ENCODE data around the gene PLXNA4. TPM values are rescaled to one million over a fixed set of nuclear protein-coding genes. Genes with fewer than 3 reads are reported as not detected.

PLXNA4 gene
- total and polyA plus RNA-seq, 5 donors, result 5.7 to 19.3 (median 16.0) TPM

GRCh38 chr7:132261327-132262159 is 314.7 kb downstream of the PLXNA4 start:
- 81% methylated on average over 10 of the region's 10 CpGs for WGBS
- ATAC-seq (no peak), DNase-seq (no peak)
- H3K9me3 ChIP-seq (ENCODE audit: control insufficient read depth, low read length), result no peaks in the 10 kb centered on the region
- intact Hi-C loops (cut with DNase I), result no loop called here
- no peaks in the 10 kb centered on the region for H3K27me3 ChIP-seq (ENCODE audit: control insufficient read depth, insufficient read depth)
- H3K4me1 ChIP-seq (ENCODE audit: control insufficient read depth, insufficient read depth, low read length), result peaks cover 7% of the 10 kb centered on the region
- H3K4me3 ChIP-seq (ENCODE audit: low read length), result no peak overlapping the region
- H3K27ac ChIP-seq (ENCODE audit: low read length), result no peak overlapping the region

- intact Hi-C loops (cut with DNase I), result loop anchor here in 2 of 4 donors (10.0 kb wide), 2 partner anchors 253 to 263 kb away; no protein-coding TSS in a partner anchor
- Histone ChIP-seq H3K27ac (ENCODE audit: low read length) (no peak overlapping the region), H3K9me3 (ENCODE audit: control insufficient read depth, low read length) (no peaks in the 10 kb centered on the region), H3K4me3 (ENCODE audit: low read length) (no peak overlapping the region), H3K4me1 (ENCODE audit: control insufficient read depth, insufficient read depth, low read length) (peaks cover 7% of the 10 kb centered on the region), H3K27me3 (ENCODE audit: control insufficient read depth, insufficient read depth) (no peaks in the 10 kb centered on the region)
- DNase-seq, result peak; percentile 33 to 85 (median 74)
- ATAC-seq, result peak in 1 of 2 donors; percentile 23
- WGBS, result 83% methylated on average over 7 of the region's 7 CpGs
Observed at GRCh38 chr7:132258231-132258630, 318.0 kb downstream of the PLXNA4 start.

GRCh38 chr7:132257253-132257652 is 319.0 kb downstream of the PLXNA4 start:
- H3K9me3 ChIP-seq (ENCODE audit: control insufficient read depth, low read length), result no peaks in the 10 kb centered on the region
- peaks cover 7% of the 10 kb centered on the region for H3K4me1 ChIP-seq (ENCODE audit: control insufficient read depth, insufficient read depth, low read length)
- ATAC-seq (peak; percentile 27 to 64), DNase-seq (no peak)
- no peaks in the 10 kb centered on the region for H3K27me3 ChIP-seq (ENCODE audit: control insufficient read depth, insufficient read depth)
- 74% methylated on average over 1 of the region's 1 CpG for WGBS
- intact Hi-C loops (cut with DNase I), result loop anchor here in 2 of 4 donors (10.0 kb wide), 2 partner anchors 252 to 262 kb away; no protein-coding TSS in a partner anchor
- H3K27ac ChIP-seq (ENCODE audit: low read length), result no peak overlapping the region
- no peak overlapping the region for H3K4me3 ChIP-seq (ENCODE audit: low read length)

- Histone ChIP-seq H3K27ac (ENCODE audit: low read length) (no peak overlapping the region), H3K4me1 (ENCODE audit: control insufficient read depth, insufficient read depth, low read length) (peaks cover 7% of the 10 kb centered on the region), H3K27me3 (ENCODE audit: control insufficient read depth, insufficient read depth) (no peaks in the 10 kb centered on the region), H3K4me3 (ENCODE audit: low read length) (no peak overlapping the region), H3K9me3 (ENCODE audit: control insufficient read depth, low read length) (no peaks in the 10 kb centered on the region)
- ATAC-seq (peak in 1 of 2 donors; percentile 37), DNase-seq (no peak)
- intact Hi-C loops (cut with DNase I), result loop anchor here in 2 of 4 donors (10.0 kb wide), 2 partner anchors 252 to 262 kb away; no protein-coding TSS in a partner anchor
- WGBS, result 74% methylated on average over 6 of the region's 6 CpGs
Observed at GRCh38 chr7:132256721-132257212, 319.5 kb downstream of the PLXNA4 start.

GRCh38 chr7:132255898-132256297 is 320.4 kb downstream of the PLXNA4 start:
- 24% methylated on average over 6 of the region's 6 CpGs for WGBS
- Histone ChIP-seq H3K4me1 (ENCODE audit: control insufficient read depth, insufficient read depth, low read length) (peaks cover 9% of the 10 kb centered on the region), H3K27ac (ENCODE audit: low read length) (no peak overlapping the region), H3K4me3 (ENCODE audit: low read length) (no peak overlapping the region), H3K27me3 (ENCODE audit: control insufficient read depth, insufficient read depth) (no peaks in the 10 kb centered on the region), H3K9me3 (ENCODE audit: control insufficient read depth, low read length) (no peaks in the 10 kb centered on the region)
- intact Hi-C loops (cut with DNase I), result loop anchor here in 2 of 4 donors (10.0 kb wide), 2 partner anchors 251 to 261 kb away; no protein-coding TSS in a partner anchor
- peak; percentile 57 to 76 (median 73) for DNase-seq
- peak; percentile 47 to 65 for ATAC-seq

GRCh38 chr7:132255115-132255797 is 321.0 kb downstream of the PLXNA4 start:
- DNase-seq (no peak), ATAC-seq (no peak)
- Histone ChIP-seq H3K4me1 (ENCODE audit: control insufficient read depth, insufficient read depth, low read length) (peaks cover 9% of the 10 kb centered on the region), H3K9me3 (ENCODE audit: control insufficient read depth, low read length) (no peaks in the 10 kb centered on the region), H3K27me3 (ENCODE audit: control insufficient read depth, insufficient read depth) (no peaks in the 10 kb centered on the region), H3K27ac (ENCODE audit: low read length) (no peak overlapping the region), H3K4me3 (ENCODE audit: low read length) (no peak overlapping the region)
- intact Hi-C loops (cut with DNase I), result loop anchor here in 2 of 4 donors (10.0 kb wide), 2 partner anchors 250 to 260 kb away; no protein-coding TSS in a partner anchor
- WGBS, result 85% methylated on average over 3 of the region's 3 CpGs

GRCh38 chr7:132254455-132254854 is 321.8 kb downstream of the PLXNA4 start:
- Histone ChIP-seq H3K27ac (ENCODE audit: low read length) (no peak overlapping the region), H3K9me3 (ENCODE audit: control insufficient read depth, low read length) (no peaks in the 10 kb centered on the region), H3K4me1 (ENCODE audit: control insufficient read depth, insufficient read depth, low read length) (peaks cover 9% of the 10 kb centered on the region), H3K27me3 (ENCODE audit: control insufficient read depth, insufficient read depth) (no peaks in the 10 kb centered on the region), H3K4me3 (ENCODE audit: low read length) (no peak overlapping the region)
- 91% methylated on average over 12 of the region's 12 CpGs for WGBS
- ATAC-seq, result no peak
- intact Hi-C loops (cut with DNase I), result loop anchor here in 2 of 4 donors (10.0 kb wide), 2 partner anchors 250 to 260 kb away; no protein-coding TSS in a partner anchor
- DNase-seq, result no peak

GRCh38 chr7:132252793-132253100 is 323.5 kb downstream of the PLXNA4 start:
- 58% methylated on average over 2 of the region's 2 CpGs for WGBS
- ATAC-seq (no peak), DNase-seq (no peak)
- intact Hi-C loops (cut with DNase I), result loop anchor here in 2 of 4 donors (10.0 kb wide), 2 partner anchors 248 to 258 kb away; no protein-coding TSS in a partner anchor
- Histone ChIP-seq H3K27me3 (ENCODE audit: control insufficient read depth, insufficient read depth) (no peaks in the 10 kb centered on the region), H3K27ac (ENCODE audit: low read length) (no peak overlapping the region), H3K4me3 (ENCODE audit: low read length) (no peak overlapping the region), H3K4me1 (ENCODE audit: control insufficient read depth, insufficient read depth, low read length) (peaks cover 9% of the 10 kb centered on the region), H3K9me3 (ENCODE audit: control insufficient read depth, low read length) (no peaks in the 10 kb centered on the region)

- 32% methylated on average over 5 of the region's 5 CpGs for WGBS
- no peaks in the 10 kb centered on the region for H3K27me3 ChIP-seq (ENCODE audit: control insufficient read depth, insufficient read depth)
- H3K27ac ChIP-seq (ENCODE audit: low read length), result no peak overlapping the region
- ATAC-seq, result peak; percentile 86 to 89
- H3K9me3 ChIP-seq (ENCODE audit: control insufficient read depth, low read length), result no peaks in the 10 kb centered on the region
- H3K4me3 ChIP-seq (ENCODE audit: low read length), result no peak overlapping the region
- peak; percentile 83 to 92 (median 90) for DNase-seq
- intact Hi-C loops (cut with DNase I), result loop anchor here in 2 of 4 donors (10.0 kb wide), 2 partner anchors 246 to 256 kb away; no protein-coding TSS in a partner anchor
- H3K4me1 ChIP-seq (ENCODE audit: control insufficient read depth, insufficient read depth, low read length), result peaks cover 2% of the 10 kb centered on the region
Observed at GRCh38 chr7:132251327-132251659, 325.0 kb downstream of the PLXNA4 start.

- no peak for DNase-seq
- Histone ChIP-seq H3K4me3 (ENCODE audit: low read length) (no peak overlapping the region), H3K4me1 (ENCODE audit: control insufficient read depth, insufficient read depth, low read length) (peaks cover 2% of the 10 kb centered on the region), H3K9me3 (ENCODE audit: control insufficient read depth, low read length) (no peaks in the 10 kb centered on the region), H3K27ac (ENCODE audit: low read length) (no peak overlapping the region), H3K27me3 (ENCODE audit: control insufficient read depth, insufficient read depth) (no peaks in the 10 kb centered on the region)
- ATAC-seq, result peak in 1 of 2 donors; percentile 28
- WGBS, result 44% methylated on average over 4 of the region's 4 CpGs
- intact Hi-C loops (cut with DNase I), result loop anchor here in 2 of 4 donors (10.0 kb wide), 2 partner anchors 246 to 256 kb away; no protein-coding TSS in a partner anchor
Observed at GRCh38 chr7:132250480-132251326, 325.6 kb downstream of the PLXNA4 start.
